Activated CD4-positive, alpha-beta T cell treated with anti-CD3 and anti-CD28 coated beads for 36 hours (primary cell): ENCODE results near the gene KRTAP5-2. TPM values are rescaled to one million over a fixed set of nuclear protein-coding genes. Genes with fewer than 3 reads are reported as not detected.

Experiments used
- ATAC-seq: fragments of 200-7000 bp; cut with Tn5 transposase; one replicate; pipeline ENCODE4 v1.10.0; 2021; ENCODE audit warnings: mild to moderate bottlenecking, moderate library complexity
- CTCF ChIA-PET: fragments of 350-600 bp; sonication (Branson Sonifier 250); formaldehyde crosslinking; loops from one replicate; lab custom pipeline; 2021; ENCODE audit warnings: antibody characterized with exemption; lab: Charles Lee
- POLR2A ChIA-PET: fragments of 350-600 bp; sonication (Branson Sonifier 250); formaldehyde crosslinking; loops from one replicate; lab custom pipeline; 2021; ENCODE audit warnings: antibody characterized with exemption, inconsistent platforms; lab: Charles Lee
- DNase-seq: peaks from one replicate; pipeline ENCODE4 v3.0.0-alpha.2; 2020
- H3K27ac Mint-ChIP-seq: one replicate; pipeline ENCODE4 v1.8.0; 2021; ENCODE audit warnings: mixed read lengths
- H3K27me3 Mint-ChIP-seq: one replicate; pipeline ENCODE4 v1.8.0; 2021; ENCODE audit warnings: mixed read lengths
- H3K36me3 Mint-ChIP-seq: one replicate; pipeline ENCODE4 v1.8.0; 2021; ENCODE audit warnings: low read depth, mixed read lengths
- H3K4me1 Mint-ChIP-seq: one replicate; pipeline ENCODE4 v1.8.0; 2021; ENCODE audit warnings: mixed read lengths
- H3K4me3 Mint-ChIP-seq: one replicate; pipeline ENCODE4 v1.8.0; 2021; ENCODE audit warnings: mild to moderate bottlenecking, moderate library complexity, mixed read lengths
- H3K9me3 Mint-ChIP-seq: one replicate; pipeline ENCODE4 v1.8.0; 2021; ENCODE audit warnings: low read depth, mixed read lengths
- intact Hi-C, 2 experiments: fragments of 100-400 bp; cut with DNase I in 1 of 2; cut with micrococcal nuclease in 1 of 2; formaldehyde crosslinking; loops; one replicate each; pipeline versions ENCODE4 v1.14.2 to v1.15.1; 2022 to 2024; cut with DNase I, micrococcal nuclease
- total RNA-seq, 2 experiments: library from RNA; stranded (reverse); gene quantifications; one replicate each; pipeline ENCODE4 v1.2.3, GENCODE V29; 2021

The KRTAP5-2 gene
- total RNA-seq, 2 experiments from 2014 or later, result not detected

DNA sequence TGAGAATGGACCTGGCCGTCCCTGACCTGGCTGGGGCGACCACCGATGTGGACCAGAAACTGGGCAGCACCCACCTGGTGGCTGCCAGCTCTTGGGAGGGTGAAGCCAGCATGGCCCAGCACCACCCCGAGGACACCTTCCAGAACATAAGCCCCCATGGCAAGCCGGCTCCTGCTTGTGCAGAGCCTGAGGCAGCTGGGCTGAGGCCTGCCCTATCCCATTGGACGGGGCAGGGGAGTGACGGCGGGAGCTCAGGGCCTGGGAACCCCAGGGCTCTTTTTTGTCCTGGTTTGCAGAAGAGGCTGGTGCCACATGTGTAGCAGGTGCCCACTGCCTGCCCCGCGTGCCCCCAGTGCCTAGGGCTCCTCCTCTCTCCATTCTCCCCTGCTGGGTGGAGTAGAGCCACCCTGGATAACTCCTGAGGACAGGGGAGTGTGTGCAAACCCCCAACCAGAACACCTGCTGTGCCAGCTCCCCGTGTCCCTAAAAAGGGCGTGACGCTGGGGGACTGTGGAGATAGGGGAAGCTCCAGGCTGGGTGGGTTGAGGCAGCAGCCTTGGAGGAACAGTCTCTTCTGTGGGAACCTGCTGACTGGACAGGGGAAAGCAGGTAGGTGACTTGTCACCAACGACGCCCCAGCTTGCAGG is 38.0 kb downstream of the KRTAP5-2 start:
- ATAC-seq (no peak), DNase-seq (no peak)
- intact Hi-C loops, result no loop called here
- Mint-ChIP-seq H3K36me3 (peaks cover 5% of the 10 kb centered on the region), H3K27ac (no peak overlapping the region), H3K4me1 (no peaks in the 10 kb centered on the region), H3K27me3 (no peaks in the 10 kb centered on the region), H3K4me3 (no peak overlapping the region), H3K9me3 (no peaks in the 10 kb centered on the region)
- ChIA-PET POLR2A (interaction anchor here (0.5 kb wide), 1 partner anchor 226 kb away, joined by 4 read pairs; no protein-coding TSS in a partner anchor), CTCF (interaction anchor here (0.6 kb wide), 1 partner anchor 14 kb away, joined by 3 read pairs; no protein-coding TSS in a partner anchor)

DNA sequence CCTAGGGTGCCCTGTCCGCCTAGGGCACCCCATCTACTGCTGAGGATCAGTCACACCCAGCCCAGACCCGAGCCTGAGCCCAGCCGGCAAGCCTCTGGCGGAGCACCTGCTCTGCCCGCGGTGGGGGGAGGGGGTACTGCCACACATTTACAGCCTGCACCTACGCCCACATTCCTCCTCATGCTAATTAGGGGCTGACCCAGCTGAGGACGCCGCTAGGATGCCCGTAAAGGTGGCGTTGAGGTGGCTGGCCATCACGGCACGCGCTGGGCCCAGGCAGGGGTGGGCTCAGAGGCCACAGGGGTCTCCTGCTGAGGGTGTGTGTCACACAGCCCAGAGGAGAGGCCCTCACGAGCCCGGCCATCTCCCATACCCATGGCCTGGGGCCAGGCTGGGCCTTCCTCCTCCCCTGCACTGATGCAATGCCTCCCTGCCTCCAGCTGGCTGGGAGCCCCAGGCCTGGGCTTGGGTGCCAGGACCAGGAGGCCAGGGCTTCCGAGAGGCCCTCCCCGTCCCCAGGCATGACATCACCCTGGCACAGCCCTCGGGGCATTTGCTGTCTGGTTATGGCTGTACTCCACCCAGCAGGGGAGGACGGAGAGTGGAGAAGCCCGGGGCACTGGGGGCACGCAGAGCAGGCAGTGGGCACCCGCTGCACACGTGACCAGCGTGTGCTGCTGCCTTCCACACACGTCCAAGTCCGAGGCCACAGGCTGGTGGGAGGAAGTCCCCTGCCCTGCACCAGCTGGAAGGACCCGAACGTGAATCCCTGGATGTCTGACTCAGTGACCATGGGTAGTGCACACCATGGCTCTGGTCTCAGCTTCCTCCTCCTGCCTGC is 38.8 kb downstream of the KRTAP5-2 start:
- intact Hi-C loops, result no loop called here
- Mint-ChIP-seq H3K4me3 (no peak overlapping the region), H3K27me3 (no peaks in the 10 kb centered on the region), H3K27ac (no peak overlapping the region), H3K9me3 (no peaks in the 10 kb centered on the region), H3K36me3 (peaks cover 5% of the 10 kb centered on the region), H3K4me1 (no peaks in the 10 kb centered on the region)
- DNase-seq (peak; percentile 50), ATAC-seq (peak; percentile 55)
- POLR2A ChIA-PET, result no interaction called here
- CTCF ChIA-PET, result interaction anchor here (0.6 to 0.8 kb wide), 3 partner anchors 13 to 20 kb away, joined by 3 read pairs; no protein-coding TSS in a partner anchor

DNA sequence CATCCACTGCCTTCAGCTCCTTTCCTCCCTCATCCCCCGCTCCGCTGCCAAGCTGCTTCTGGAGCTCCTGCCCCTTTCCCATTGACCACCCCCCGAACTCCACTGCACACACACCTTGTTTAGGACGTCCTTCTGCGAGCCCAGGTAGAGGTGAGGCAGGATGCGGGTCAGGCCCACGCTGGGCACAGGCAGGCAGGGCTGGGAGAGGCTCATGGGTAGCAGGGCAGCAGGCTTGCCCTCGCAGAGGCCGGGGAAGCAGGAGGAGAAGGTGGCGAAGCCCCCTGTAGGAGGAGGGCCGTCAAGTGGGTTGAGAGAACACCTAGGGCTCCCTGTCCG is 39.4 kb downstream of the KRTAP5-2 start:
- Mint-ChIP-seq H3K4me1 (no peaks in the 10 kb centered on the region), H3K4me3 (no peak overlapping the region), H3K9me3 (no peaks in the 10 kb centered on the region), H3K36me3 (peaks cover 5% of the 10 kb centered on the region), H3K27me3 (peaks cover under 1% of the 10 kb centered on the region), H3K27ac (no peak overlapping the region)
- DNase-seq (no peak), ATAC-seq (no peak)
- POLR2A ChIA-PET, result no interaction called here
- intact Hi-C loops, result no loop called here
- CTCF ChIA-PET, result interaction anchor here (0.8 kb wide), 1 partner anchor 16 kb away, joined by 3 read pairs; no protein-coding TSS in a partner anchor

DNA sequence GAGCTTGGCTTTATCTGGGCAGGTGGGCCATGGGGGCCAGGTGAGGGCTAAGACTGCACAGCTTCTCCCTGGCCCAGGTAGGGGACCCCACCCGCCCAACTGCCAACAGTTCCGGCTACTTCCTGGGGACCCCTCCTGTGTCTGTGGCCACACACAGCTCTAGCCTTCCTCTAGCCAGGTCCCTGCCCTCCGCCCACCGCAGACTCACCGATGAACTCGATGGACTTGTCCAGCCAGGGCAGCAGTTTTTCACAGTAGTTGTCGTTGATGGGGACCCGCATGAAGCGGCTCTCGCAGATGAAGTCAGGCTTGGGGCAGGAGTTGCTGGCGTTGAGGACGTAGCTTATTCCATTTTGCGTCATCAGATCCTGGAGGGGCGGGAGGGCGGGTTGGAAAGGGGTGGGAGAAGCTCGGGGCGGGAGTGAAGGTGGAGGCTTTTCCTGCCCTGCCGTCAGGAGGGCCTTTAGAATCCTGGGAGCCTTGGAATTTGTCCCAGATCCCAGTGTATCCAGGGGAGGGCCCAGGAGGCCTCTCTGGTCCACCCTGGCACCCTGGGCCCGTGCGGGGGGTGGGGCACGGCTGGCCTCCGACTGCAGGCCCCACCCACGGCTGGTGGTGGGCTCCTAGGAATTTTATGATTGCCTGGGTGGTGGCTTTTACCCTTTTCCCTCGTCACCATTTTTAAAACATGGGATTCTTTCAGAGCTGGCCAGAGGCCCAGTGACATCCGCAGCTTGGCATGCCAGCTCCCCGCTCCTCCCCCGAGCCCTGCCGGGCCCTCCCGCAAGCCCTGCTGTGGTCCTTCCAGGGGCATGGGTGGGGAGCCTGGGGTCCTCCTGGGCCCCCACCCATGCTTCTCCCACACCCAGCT is 40.0 kb downstream of the KRTAP5-2 start:
- ChIA-PET POLR2A (no interaction called here), CTCF (interaction anchor here (0.6 to 0.8 kb wide), 3 partner anchors 17 to 206 kb away, joined by 3 to 4 read pairs (median 3); no protein-coding TSS in a partner anchor)
- no peak overlapping the region for H3K27ac Mint-ChIP-seq
- H3K36me3 Mint-ChIP-seq, result peaks cover 5% of the 10 kb centered on the region
- no peak overlapping the region for H3K4me3 Mint-ChIP-seq
- H3K4me1 Mint-ChIP-seq, result no peaks in the 10 kb centered on the region
- H3K9me3 Mint-ChIP-seq, result no peaks in the 10 kb centered on the region
- DNase-seq (no peak), ATAC-seq (no peak)
- intact Hi-C loops, result no loop called here
- peaks cover 2% of the 10 kb centered on the region for H3K27me3 Mint-ChIP-seq

DNA sequence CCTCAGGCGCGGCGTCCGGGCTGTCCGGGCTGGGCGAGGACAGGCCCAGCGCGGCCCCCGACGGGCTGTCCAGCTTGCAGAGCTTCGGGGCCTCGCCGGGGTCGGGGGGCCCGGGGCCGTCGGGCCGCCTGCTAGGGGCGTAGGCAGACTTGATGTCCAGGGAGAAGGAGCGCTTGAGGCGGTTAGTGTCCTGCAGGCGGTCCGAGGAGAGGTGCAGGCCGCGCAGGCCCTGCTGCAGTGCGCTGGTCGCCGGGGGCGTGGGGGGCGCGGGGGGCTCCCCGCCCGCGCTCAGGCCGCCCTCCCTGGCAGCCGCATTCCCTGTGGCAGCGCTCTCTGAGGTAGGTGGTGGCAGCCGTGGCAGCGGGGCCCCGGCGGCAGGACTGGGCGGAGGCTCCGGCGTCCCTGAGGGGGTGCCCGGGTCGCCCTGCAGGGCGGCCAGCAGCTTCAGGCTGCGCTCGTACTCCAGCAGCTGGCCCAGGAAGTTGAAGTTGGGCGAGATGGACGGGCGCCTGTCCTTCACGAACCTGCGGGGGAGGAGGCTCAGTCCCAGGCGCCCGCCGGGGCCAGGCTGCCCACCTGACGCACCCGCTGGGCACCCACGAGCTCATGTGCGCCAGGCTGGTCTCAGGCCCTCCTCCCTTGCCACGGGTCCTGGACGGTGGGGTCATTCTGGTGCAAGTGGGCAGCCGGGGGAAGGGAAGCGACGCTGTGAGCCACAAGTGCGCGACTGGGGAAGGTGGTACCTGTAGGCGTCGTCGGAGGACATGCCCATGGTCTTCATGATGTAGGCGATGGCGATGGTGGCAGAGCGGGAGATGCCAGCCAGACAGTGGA is 40.8 kb downstream of the KRTAP5-2 start:
- CTCF ChIA-PET, result interaction anchor here (0.6 to 0.7 kb wide), 2 partner anchors 95 to 207 kb away, joined by 3 to 4 read pairs; no protein-coding TSS in a partner anchor
- Mint-ChIP-seq H3K4me3 (no peak overlapping the region), H3K27ac (no peak overlapping the region), H3K36me3 (peaks cover 5% of the 10 kb centered on the region), H3K9me3 (no peaks in the 10 kb centered on the region), H3K4me1 (no peaks in the 10 kb centered on the region), H3K27me3 (peaks cover 2% of the 10 kb centered on the region)
- DNase-seq, result no peak
- POLR2A ChIA-PET, result no interaction called here
- intact Hi-C loops, result no loop called here
- no peak for ATAC-seq

DNA sequence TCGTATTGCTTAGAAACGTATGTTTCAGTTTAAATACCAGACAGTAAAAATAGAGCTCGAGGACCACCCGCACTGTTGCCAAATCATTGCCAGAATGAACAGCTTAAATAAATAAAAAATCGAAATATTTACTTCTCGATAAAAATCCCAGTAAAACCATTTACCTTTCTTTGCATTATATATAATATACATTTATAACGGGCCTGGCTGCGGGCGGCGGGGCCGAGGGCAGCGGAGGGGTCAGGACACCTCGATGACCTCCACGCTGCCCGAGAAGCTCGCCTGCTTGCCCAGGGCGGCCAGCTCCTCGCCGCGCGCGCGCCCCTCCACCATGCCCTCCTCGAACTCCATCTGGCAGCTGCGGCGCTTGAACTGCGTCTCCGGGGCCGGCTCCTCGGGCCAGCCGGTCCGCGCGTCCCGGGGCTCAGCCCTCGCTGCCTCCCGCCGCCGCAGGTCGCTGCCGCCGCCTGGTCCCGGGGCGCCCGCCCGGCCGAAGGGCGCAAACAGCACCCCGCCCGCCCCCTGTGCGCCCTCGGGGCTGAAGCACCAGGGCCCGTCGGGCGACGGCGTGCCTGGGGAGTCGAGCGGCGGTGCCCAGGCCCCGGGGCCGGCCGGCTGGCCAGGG is 41.7 kb downstream of the KRTAP5-2 start:
- ATAC-seq (no peak), DNase-seq (no peak)
- CTCF ChIA-PET, result interaction anchor here (0.9 to 1.1 kb wide), 2 partner anchors 10 to 19 kb away, joined by 3 to 8 read pairs; no protein-coding TSS in a partner anchor
- Mint-ChIP-seq H3K27me3 (peaks cover 4% of the 10 kb centered on the region), H3K4me1 (no peaks in the 10 kb centered on the region), H3K27ac (no peak overlapping the region), H3K9me3 (no peaks in the 10 kb centered on the region), H3K36me3 (peaks cover 5% of the 10 kb centered on the region), H3K4me3 (no peak overlapping the region)
- intact Hi-C loops, result no loop called here
- POLR2A ChIA-PET, result no interaction called here

DNA sequence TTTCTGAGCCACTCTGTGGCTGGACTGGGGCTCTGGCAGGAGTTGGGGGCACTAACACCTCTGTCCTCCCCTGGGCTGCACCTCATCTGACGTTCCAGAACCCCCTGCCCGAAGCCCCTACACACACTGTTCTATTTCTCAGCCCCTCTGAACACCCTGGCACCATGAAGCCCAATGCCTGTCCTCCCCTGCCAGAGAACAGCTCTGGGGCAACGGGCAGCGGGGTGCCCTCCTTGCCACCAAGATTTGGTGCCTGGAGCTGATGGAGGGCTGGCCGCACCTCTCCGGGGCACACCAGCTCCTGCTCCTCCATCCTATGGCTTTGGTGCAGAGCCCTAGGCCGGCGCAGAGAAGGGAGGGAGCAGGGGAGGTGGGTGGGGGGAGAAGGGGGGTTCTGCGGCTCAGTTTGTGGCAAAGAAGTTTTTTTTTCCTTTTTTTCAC is 42.4 kb downstream of the KRTAP5-2 start:
- ATAC-seq, result no peak

DNA sequence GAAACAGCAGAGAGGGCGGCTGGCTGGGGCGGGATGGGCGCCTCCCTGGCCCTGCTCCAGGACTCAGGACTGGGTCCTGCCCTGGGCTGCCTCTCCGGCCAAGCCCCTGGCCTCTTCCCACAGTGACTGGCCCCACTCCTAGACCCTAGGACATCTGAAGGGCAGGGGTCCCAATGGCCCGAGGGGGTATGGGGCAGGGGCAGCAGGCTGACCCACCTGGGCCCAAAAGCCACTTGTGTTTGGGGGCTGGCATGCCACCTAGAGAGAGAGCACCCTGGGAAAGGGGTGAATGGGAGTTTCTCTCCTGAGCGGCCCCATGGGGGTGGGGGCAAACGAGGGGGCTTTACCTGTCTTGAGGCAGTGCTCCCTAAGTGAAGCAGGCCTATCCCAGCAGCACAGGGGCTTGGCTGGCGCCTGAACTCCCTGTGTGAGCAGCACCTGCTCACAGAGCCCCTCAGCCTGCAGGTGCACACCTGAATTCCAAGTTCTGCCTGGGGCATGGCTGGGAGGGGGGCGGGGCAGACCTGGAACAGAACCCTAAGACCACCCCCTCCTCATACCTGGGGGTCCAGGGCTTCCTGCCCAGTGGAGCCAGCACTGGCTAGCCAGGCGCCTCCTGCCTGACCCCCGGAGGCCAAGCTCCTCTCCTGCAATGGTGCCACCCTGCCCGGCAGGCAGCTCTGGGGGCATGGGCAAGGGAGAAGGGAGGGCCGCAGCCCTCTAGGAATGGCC is 42.9 kb downstream of the KRTAP5-2 start:
- H3K27ac Mint-ChIP-seq, result no peak overlapping the region
- intact Hi-C loops, result no loop called here
- no peaks in the 10 kb centered on the region for H3K9me3 Mint-ChIP-seq
- peaks cover 6% of the 10 kb centered on the region for H3K27me3 Mint-ChIP-seq
- ChIA-PET CTCF (interaction anchor here (0.7 to 1.1 kb wide), 3 partner anchors 9 to 264 kb away, joined by 3 to 8 read pairs (median 3); no protein-coding TSS in a partner anchor), POLR2A (no interaction called here)
- no peaks in the 10 kb centered on the region for H3K4me1 Mint-ChIP-seq
- DNase-seq (no peak), ATAC-seq (no peak)
- no peak overlapping the region for H3K4me3 Mint-ChIP-seq
- H3K36me3 Mint-ChIP-seq, result peaks cover 5% of the 10 kb centered on the region

More for the DNA sequence above, 42.4 kb downstream of the KRTAP5-2 start:
- no peaks in the 10 kb centered on the region for H3K9me3 Mint-ChIP-seq
- ChIA-PET CTCF (interaction anchor here (0.9 to 1.1 kb wide), 2 partner anchors 10 to 19 kb away, joined by 3 to 8 read pairs; no protein-coding TSS in a partner anchor), POLR2A (no interaction called here)
- no peak overlapping the region for H3K27ac Mint-ChIP-seq
- no peaks in the 10 kb centered on the region for H3K4me1 Mint-ChIP-seq
- intact Hi-C loops, result no loop called here
- peaks cover 4% of the 10 kb centered on the region for H3K27me3 Mint-ChIP-seq
- DNase-seq, result no peak
- H3K36me3 Mint-ChIP-seq, result peaks cover 5% of the 10 kb centered on the region
- H3K4me3 Mint-ChIP-seq, result no peak overlapping the region

DNA sequence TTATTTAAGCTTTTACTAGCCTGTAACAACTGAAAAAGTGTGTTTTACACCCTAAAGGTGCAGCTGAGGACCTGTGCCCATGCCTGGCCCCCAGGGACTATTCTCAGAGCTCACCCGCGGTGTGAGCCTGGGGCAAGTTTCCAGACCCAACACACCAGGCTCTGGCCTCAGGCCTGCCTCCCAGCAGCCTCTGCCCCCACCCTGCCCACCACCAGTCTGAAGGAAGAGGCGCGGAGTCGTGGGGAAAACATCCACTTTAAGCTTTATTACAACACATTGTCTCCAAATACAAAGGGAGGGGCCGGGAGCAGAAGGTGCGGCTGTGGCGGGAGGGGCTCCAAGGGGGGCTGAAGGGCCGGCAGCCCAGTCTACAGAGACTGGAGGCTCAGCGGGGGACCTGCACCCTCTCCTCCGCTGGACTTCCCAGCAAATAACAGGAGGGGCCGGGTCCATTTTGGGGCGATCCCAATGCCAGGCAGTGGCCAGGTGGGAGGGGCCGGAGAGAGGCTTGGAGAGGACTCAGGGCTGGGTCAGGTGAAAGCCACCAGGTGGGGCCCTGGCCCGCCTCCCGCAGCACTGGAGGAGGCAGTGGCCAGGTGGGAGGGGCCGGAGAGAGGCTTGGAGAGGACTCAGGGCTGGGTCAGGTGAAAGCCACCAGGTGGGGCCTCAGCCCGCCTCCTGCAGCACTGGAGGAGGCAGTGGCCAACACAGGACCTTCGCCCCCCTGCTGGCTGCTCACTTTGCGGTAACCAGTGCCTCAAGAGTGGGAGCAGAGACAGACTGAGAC is 44.1 kb downstream of the KRTAP5-2 start:
- Mint-ChIP-seq H3K27ac (no peak overlapping the region), H3K27me3 (peaks cover 12% of the 10 kb centered on the region), H3K4me3 (no peak overlapping the region), H3K36me3 (peaks cover 5% of the 10 kb centered on the region), H3K9me3 (no peaks in the 10 kb centered on the region), H3K4me1 (no peaks in the 10 kb centered on the region)
- ChIA-PET CTCF (interaction anchor here (1.4 kb wide), 1 partner anchor 21 kb away, joined by 5 read pairs; no protein-coding TSS in a partner anchor), POLR2A (no interaction called here)
- intact Hi-C loops, result no loop called here
- DNase-seq (no peak), ATAC-seq (no peak)
